Adipocyte (in vitro differentiated cells): ENCODE results near the gene WTIP.

Experiments used
- DNase-seq: peaks from one replicate; pipeline ENCODE4 v3.0.0-alpha.2; 2015; ENCODE audit warnings: low read depth
- H3K27me3 ChIP-seq: replicated peaks from 2 replicates; pipeline ENCODE4 v1.7.0; 2013; ENCODE audit warnings: mild to moderate bottlenecking, low read length, moderate library complexity; ENCODE audit not compliant: control insufficient read depth, insufficient read depth
- H3K36me3 ChIP-seq: 2 replicates; pipeline ENCODE4 v1.7.0; 2013; ENCODE audit warnings: low read length, mild to moderate bottlenecking, moderate library complexity; ENCODE audit not compliant: control insufficient read depth, insufficient read depth, severe bottlenecking
- H3K4me1 ChIP-seq: 2 replicates; pipeline ENCODE4 v1.7.0; 2013; ENCODE audit warnings: mild to moderate bottlenecking, low read length, moderate library complexity; ENCODE audit not compliant: control insufficient read depth, insufficient read depth
- H3K4me3 ChIP-seq: 2 replicates; pipeline ENCODE4 v1.7.0; 2013; ENCODE audit warnings: mild to moderate bottlenecking, low read length, moderate library complexity
- H3K9ac ChIP-seq: 2 replicates; pipeline ENCODE4 v1.7.0; 2013; ENCODE audit warnings: mild to moderate bottlenecking, low read length, moderate library complexity
- H3K9me3 ChIP-seq: 2 replicates; pipeline ENCODE4 v1.7.0; 2013; ENCODE audit warnings: mild to moderate bottlenecking, low read length, moderate library complexity; ENCODE audit not compliant: control insufficient read depth

Gene WTIP

GRCh38 chr19:34539396-34539795, 57.8 kb downstream of the WTIP start:
- DNase-seq: no peak
- Histone ChIP-seq H3K9me3 (peaks cover 35% of the 10 kb centered on the region), H3K27me3 (no peaks in the 10 kb centered on the region), H3K9ac (no peak overlapping the region), H3K4me1 (no peaks in the 10 kb centered on the region), H3K4me3 (no peak overlapping the region), H3K36me3 (no peaks in the 10 kb centered on the region)

GRCh38 chr19:34540811-34541557, 59.4 kb downstream of the WTIP start:
- no peak overlapping the region for H3K4me3 ChIP-seq
- no peaks in the 10 kb centered on the region for H3K36me3 ChIP-seq
- peaks cover 36% of the 10 kb centered on the region for H3K9me3 ChIP-seq
- no peaks in the 10 kb centered on the region for H3K27me3 ChIP-seq
- no peak for DNase-seq
- H3K4me1 ChIP-seq: no peaks in the 10 kb centered on the region
- H3K9ac ChIP-seq: no peak overlapping the region

- Histone ChIP-seq H3K4me1 (no peaks in the 10 kb centered on the region), H3K27me3 (peaks cover 17% of the 10 kb centered on the region), H3K9ac (no peak overlapping the region), H3K9me3 (peaks cover 20% of the 10 kb centered on the region), H3K36me3 (no peaks in the 10 kb centered on the region), H3K4me3 (no peak overlapping the region)
- DNase-seq: no peak
Observed at GRCh38 chr19:34549833-34550232, 68.3 kb downstream of the WTIP start.

- no peaks in the 10 kb centered on the region for H3K36me3 ChIP-seq
- H3K9me3 ChIP-seq: peaks cover 6% of the 10 kb centered on the region
- no peak overlapping the region for H3K9ac ChIP-seq
- H3K27me3 ChIP-seq: peaks cover 31% of the 10 kb centered on the region
- no peak for DNase-seq
- H3K4me1 ChIP-seq: no peaks in the 10 kb centered on the region
- no peak overlapping the region for H3K4me3 ChIP-seq
Observed at GRCh38 chr19:34555447-34555846, 73.9 kb downstream of the WTIP start.

- H3K9ac ChIP-seq: no peak overlapping the region
- DNase-seq: peak; percentile 17
- no peaks in the 10 kb centered on the region for H3K36me3 ChIP-seq
- H3K4me1 ChIP-seq: no peaks in the 10 kb centered on the region
- peaks cover 7% of the 10 kb centered on the region for H3K9me3 ChIP-seq
- H3K4me3 ChIP-seq: no peak overlapping the region
- peaks cover 35% of the 10 kb centered on the region for H3K27me3 ChIP-seq
Observed at GRCh38 chr19:34556488-34556887, 74.9 kb downstream of the WTIP start.

GRCh38 chr19:34559045-34559444, 77.5 kb downstream of the WTIP start:
- no peak for DNase-seq
- no peak overlapping the region for H3K9ac ChIP-seq
- H3K9me3 ChIP-seq: peaks cover 10% of the 10 kb centered on the region
- no peak overlapping the region for H3K4me3 ChIP-seq
- peaks cover 27% of the 10 kb centered on the region for H3K27me3 ChIP-seq
- H3K36me3 ChIP-seq: no peaks in the 10 kb centered on the region
- no peaks in the 10 kb centered on the region for H3K4me1 ChIP-seq

- Histone ChIP-seq H3K9me3 (peaks cover 10% of the 10 kb centered on the region), H3K4me3 (no peak overlapping the region), H3K9ac (no peak overlapping the region), H3K27me3 (peaks cover 17% of the 10 kb centered on the region), H3K36me3 (no peaks in the 10 kb centered on the region), H3K4me1 (no peaks in the 10 kb centered on the region)
- DNase-seq: no peak
Observed at GRCh38 chr19:34560229-34560628, 78.7 kb downstream of the WTIP start.
